DMS 273 (cell line): ENCODE results near the gene NRP2.

ENCODE experiments used
- DNase-seq: peaks from one replicate; lab custom pipeline; 2025; ENCODE audit not compliant: unreplicated experiment; lab: John Stamatoyannopoulos, UW

The NRP2 gene

DNA sequence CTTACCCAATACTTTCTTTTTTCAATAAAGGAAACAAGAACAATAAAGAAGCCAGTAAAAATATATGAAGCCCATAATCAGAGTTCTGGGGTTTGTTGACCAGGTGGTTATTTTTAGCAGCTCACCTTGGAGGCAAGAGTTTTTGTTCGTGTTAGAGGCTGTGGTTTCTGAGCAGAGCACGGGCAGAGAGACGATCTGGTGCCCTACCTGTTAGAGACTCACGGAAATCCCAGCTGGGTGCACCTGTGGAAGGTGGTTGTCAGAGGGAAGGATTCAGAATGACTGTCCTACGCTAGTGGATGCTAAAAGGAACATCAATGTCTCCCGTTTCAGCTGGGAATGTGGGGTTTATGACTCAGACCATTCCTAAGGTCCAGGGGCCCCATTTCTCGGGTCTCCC, 87.6 kb downstream of the NRP2 start:
- DNase-seq: no peak

DNA sequence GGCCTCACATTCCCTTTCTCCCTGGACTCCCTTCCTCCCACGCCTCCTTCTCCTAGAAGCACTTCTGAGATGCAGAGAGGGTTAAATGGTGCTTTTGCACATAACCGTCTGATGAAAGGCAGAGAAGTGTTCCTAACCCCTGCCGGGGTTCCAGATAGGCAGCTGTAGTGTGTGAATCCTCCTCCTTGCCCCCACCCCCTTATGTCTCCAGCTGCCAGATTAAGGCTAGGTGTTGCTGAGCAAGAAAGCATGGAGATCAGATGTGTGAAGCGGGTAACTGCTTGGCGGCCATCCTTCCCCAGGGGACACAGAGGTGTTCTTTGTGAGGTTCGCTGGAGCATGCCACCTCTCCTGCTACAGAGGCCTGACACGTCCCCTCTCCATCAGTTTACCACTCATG, 88.3 kb downstream of the NRP2 start:
- no peak for DNase-seq

DNA sequence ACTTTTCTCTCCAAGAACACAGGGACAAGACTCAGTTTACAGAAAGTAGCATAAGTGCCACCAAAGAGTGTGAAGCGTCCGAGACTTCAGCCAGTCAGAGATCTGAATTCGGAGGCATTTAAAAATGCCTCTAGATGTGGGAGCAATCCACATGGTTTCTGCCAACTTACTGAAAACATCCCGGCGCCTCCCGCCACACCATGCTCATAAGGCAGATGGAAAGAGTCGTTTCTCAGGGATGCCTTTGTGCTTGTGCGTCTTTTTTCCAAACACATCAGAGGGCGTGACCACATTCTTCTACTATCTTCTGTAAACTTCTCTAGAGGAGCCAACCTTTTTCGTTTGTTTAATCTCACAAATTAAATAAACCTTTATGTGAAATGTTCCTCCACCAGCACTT, 88.7 kb downstream of the NRP2 start:
- no peak for DNase-seq

DNA sequence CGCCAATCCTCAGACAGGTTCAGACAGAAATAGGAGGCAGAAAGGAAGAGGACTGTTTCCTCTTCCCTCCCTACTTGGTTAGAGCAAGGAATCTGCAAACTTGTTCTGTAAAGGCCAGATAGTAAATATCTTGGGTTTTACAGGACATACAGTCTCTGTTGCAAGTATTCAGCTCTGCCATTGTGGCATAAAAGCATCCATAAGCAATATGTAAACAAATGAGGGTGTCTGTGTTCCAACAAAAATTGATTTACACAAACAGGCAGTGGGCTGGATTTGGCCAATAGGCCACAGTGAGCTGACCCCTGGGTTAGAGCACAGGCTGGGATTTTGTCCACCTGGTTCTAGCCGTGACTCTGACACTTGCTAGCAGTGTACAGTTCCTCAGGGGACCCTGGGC, 89.4 kb downstream of the NRP2 start:
- DNase-seq: no peak

DNA sequence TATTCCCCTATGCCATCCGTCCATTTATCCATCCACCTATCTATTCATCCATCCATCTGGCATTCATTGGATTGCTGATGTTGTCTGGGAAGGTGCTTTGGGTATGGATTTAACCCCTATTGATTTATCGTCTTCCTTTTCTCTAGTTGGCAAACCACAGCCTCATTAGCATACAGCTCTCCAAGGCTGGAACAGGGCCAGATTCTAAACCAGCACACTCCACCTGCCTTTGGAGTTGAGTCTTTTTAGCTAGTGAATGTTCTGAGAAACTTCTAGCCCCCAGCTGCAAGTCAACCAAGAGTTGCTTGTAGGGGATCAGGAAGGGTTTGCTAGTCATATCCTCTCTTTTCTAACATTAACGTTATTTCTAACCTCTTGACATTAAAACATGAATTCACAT, 90.7 kb downstream of the NRP2 start:
- peak; percentile 76 for DNase-seq

DNA sequence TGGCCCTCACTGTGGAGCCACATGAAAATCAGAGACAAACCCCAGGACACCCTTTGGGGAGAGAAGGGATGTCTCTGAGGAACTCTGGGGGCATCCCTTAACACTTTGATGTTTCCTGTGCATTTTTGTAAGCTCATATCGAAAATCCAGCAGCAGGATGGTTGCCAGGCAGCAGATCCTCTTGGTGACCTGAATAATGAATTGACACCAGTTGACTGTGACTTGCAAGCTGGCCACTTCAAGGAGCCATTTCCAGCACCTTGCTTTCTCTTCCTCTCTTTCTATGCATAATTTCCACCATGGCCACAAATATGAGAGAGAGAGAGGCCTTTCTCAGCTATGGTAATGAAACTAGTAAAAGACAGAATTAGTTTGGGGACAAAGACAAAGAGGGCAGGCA, 91.7 kb downstream of the NRP2 start:
- no peak for DNase-seq

DNA sequence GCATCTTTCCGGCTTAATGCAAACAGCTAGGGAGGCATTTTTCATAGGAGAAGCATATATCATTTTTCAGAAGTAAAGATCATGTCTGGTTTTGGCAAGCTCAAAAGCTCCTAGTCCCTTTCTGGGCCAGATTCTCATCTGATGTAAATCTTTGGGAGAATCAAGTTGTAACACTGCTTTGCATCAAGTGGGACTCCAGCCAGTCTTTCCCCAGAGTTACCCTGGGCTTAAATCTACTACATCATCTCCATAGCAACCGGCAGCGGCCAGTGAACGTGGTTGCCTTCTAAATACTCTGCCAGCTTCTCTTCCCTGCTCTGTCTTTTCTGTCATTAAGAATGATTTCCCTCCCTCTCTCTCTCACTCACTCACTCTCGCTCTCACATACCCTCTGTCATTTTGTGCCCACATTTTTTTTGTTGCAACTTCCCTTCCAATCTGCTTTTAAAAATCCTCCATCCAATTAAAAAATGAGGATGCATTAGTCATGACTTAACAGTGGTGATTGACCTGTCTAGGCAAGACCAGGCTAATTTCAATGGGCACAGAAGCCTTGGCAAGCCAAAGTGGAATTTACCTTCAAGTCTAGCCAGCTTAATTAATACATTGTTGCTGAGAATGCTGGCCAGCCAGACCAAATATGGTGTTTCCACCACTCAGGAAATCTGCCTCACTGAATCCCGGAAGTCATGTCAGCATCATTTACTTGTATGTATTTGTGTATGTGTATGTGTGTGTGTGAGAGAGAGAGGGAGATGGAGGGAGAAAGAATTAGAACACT, 93.0 kb downstream of the NRP2 start:
- peak; percentile 78 for DNase-seq

DNA sequence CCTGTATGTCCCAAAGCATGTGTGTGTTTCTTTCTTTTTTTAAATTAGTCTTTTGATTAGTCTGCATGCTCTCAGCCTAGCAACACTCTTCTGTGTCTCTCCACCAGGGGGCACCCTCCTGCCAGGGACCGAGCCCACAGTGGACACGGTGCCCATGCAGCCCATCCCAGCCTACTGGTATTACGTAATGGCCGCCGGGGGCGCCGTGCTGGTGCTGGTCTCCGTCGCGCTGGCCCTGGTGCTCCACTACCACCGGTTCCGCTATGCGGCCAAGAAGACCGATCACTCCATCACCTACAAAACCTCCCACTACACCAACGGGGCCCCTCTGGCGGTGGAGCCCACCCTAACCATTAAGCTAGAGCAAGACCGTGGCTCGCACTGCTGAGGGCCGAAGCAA, 93.8 kb downstream of the NRP2 start:
- peak; percentile 53 for DNase-seq

DNA sequence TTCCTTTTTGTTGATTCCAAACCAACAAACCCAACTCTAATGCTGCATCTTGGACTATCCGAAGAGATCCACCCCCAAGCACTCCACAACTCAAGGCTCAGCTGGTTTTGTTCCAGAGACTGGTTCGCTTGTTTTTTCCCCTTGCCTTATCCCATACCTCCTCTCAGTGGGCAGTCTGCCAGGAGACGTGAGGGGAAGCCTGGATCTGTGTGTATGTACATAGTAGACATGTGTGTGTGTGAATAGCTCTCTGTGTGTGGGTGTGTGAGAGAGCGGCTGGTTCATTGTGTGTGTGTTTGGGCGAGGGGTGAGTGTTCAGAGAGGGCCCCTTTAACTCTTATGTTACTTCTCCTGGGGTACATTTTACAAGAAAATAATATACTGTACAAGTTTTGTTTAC, 94.4 kb downstream of the NRP2 start:
- DNase-seq: peak; percentile 19

DNA sequence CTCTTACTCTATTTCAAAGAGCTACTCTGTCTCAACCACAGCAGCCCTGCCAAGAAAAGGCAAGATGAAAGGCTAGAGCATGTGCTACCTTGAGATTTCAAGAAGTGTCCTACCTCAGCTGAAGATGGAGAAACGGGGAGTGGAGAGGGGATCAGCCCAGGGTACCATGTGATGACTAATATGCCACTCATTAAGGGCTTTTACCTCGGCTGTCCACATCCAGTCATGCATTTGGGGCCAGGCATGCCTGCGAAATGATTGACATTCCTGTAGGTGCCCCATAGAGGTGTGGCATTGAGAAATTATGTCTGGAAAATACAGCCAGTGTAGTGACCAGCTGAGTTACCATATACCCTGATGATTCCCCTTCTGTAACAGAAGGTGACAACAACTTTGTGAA, 96.1 kb downstream of the NRP2 start:
- no peak for DNase-seq

DNA sequence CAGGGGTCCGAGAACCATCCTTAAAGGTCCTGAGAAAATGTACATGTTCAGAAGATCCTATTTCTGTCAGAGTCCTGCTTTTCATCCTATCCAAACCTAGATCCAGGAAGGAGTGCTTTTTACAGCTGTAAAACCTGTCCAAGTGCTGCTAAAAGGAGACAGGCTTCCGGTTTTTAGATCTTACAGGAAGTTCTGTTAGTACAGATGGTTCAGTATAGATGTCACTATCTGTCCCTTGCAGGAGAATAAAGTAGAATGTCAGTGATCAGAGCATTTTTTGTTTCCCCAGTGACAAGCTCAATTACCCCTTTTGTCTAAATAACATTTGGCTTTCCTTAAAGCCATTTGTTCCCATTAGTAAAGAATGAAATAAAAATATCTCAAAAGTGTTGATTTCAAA, 98.3 kb downstream of the NRP2 start:
- DNase-seq: no peak

DNA sequence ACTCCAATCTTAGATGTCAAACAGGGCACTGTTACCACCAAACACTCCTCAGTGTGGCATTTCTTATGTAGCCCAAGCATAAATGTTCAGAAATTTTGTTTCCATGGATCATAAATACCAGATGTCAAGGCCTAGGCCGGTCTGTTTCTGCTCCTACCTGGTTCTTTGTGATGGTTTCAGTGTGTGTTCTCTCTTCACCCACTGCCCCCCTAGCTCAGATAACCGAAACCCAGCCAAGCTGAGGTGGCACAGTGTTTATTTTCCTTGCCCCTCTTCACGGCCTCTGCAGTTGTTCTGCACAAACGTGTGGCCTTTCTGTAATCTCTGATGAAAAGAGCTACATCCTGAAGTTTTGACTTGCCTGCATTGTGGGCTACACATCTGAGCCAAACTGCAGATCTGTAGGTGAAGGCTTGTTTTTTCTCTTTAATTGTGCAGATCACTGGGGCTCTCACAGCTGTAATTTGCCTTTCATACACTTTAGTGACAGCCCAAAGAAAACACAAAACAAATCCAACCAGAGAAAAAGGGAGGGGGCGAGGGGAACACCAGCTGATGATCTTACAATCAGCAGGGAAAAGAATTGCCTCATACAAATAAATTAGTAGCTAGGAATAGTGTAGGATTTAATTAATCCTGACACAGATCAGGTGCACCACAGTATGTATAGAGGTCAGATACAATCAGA, 99.1 kb downstream of the NRP2 start:
- DNase-seq: no peak

DNA sequence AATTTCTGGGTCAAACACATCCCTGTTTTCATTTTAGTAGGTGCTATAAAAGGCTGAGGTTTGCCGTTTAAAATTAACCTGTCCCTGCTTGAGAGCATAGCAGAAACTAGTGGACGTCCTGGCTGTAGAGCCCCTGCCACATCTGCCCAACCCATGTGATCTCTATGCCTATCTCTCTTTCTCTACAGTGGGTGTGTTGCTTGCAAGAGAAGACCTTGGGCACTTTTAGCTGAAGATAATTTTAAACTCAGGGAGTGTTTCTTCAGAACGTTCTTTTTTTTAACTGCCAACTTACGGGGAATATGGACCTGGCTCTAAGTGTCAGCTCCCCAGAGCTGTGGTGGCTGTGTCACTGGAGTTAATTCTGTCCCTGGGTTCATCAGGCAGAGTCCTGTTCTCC, 100.6 kb downstream of the NRP2 start:
- DNase-seq: no peak

DNA sequence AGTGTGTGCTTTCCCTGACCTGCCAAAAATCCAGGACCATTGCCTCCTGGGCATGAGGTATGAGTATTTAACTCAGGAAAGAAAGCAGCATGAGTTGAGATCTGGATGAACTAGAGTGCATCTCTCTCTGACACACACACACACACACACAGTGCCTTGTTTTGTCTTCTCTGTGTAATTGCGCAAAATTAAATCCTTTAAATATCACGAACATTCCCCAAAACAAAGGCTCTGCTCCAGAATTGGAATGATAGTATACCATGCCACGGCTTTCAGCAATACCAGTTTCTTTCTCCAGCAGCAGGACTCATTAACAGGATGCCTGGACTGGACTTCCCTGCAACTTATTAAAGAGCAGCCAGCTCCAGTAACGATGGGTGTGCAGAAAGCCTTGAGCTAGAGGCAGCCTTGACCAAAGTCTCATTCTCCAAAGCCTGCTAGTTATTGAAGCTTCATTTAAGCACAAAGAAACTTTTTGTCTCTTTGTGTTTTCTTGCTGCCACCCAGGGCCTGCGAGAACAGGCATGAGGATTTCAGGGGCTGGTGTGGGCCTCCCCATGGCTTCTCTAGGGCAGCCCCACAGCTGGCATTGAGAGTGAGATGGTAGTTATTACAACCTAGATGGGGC, 101.7 kb downstream of the NRP2 start:
- no peak for DNase-seq

DNA sequence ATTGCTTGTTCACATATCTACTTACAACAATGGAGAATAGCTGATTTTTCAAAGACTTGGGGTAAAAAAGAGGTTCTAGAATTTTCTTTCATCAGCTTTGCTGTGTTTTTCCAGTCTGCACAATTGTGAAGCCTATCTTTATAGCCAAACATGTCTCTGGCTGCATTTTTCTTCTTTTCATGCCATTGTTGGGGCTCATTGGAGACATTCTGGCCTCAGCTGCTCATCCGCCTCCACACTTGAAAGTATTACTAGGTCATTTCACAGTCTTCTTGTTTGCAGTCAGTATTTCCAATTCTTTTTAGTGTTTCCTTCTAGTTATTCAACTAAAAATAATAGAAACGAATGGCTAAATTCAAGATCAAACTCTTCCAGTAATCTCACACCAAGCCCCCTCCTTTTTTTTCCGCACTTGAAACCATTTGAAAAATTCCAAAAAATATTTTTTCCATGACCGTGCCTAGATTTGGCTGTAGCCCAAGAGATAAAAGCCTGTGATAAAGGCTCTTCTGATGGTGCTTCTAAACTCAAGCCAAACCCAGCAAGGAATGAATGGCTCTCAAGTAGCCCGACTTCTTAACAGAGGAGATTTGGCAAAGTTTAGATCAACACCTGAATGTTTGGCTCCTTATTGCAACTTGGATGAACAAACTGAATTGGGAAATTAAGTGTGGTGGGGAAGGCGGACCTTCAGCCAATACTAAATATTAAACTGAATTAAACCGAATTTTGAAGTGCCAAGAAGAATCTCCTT, 103.4 kb downstream of the NRP2 start:
- no peak for DNase-seq

DNA sequence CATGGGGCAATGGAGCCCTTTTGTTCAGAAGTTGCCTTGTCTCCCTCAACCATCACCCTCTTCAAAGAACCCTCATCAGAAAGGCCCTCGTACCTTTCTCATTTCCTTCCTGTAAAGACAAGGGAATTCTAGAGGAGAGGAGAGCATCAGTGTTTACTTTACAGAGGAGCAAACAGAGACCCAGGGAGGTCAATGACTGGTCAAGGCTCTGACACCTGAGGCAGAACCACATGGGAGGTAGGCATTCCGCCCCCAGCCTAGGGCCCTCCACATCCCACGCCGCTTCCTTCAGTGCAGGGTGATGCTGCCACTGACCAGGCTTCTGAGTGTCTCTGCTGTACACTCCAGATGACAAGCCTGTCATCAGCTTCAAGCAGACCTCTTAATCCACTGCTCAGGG, 104.7 kb downstream of the NRP2 start:
- DNase-seq: no peak

DNA sequence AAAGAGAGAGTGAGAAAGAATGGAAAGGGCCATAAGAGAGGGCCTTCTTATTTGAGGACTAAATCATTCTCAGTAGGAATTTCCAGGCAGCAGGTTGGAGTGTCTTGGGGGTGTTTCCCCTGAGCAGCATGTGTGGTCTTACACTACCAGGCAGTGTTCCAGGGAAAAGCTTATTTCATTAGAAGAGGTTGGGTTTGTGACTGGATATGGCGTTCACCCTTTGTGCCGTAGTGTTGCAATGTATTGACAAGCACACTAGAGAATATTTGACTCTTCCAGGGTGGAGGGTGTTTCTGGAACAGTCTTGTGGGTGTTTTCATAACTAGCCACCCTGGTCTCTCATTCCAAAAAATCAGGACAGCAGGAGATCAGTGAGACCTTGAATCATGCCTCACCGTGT, 105.5 kb downstream of the NRP2 start:
- no peak for DNase-seq

DNA sequence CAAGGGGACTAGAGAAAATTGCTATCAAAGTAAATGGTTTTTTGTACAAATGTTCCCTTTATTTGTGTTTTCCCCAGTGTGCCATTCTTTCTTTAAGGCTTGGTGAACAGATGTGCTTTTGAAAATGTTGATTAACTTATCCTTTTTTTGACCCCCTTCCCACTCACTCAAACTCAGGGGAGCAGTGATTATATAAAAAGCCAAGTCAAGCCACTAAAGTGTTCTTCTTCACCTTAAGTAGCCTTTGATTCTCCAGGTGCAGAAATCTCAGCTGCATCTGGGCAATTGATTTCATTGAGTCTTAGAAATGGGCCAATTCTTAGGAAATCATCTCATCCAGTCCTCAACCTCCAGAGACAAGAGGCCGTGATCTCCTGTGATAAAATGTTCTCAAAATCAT, 107.6 kb downstream of the NRP2 start:
- no peak for DNase-seq

DNA sequence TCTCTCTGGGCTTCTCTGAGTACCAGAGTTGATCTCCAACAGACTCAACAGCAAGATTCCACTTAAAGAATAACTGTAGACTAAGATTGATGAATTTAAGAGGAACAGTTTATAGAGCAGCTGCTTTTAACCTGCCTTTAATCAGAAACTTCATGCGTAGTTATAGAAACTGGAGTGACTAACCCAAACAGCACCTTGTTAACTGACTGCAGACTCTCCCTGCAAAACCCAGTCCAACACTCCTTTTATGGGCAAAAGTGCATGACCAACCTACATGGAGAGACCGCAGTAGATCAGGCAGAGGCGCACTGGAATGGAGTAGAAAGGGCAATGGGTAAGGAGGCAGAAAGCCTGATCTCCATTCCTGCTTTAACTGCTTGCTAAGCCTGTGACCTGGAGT, 110.6 kb downstream of the NRP2 start:
- DNase-seq: no peak

DNA sequence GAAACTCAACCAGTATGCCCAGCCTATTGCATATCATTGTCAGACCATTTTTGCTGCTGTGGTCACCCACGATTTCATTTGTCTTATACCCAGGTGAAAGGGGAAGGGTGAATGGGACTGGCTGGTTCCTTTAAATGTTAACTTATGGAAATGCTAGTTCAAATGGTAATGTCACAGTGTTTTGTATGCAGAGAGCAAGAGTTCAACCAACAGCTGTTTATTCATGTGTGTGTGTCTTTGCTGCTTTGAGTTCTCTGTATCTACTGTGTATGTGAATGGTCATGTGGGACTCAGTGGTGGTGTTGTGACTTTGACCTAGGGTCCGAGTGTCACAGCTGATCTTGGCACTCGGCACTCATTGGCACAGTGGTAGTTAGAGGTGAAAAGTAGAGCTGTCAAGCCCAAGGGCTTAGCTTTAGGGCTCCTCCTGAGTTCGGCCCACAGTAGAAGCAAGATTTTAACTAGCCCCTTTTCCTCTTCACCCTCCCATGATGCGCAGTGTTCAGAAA, 114.6 kb downstream of the NRP2 start:
- DNase-seq: no peak

DNA sequence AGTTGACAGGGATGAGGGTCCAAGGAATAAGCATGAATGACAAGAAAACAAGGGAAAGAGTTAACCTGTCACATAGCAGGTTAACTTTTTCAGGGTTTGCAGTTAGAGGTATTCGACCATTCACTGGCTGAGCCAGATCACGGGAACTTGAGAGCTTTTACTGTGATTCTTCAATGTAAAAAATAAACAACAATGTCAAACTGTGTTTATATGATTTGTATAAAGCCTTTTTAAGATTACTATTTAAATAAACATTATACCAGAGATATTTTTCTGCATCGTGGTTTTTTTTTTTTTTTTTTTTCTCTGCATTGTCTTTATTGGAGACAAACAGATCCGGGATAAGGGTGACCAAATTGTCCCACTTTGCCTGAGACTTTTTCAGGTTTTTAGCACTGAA, 115.6 kb downstream of the NRP2 start:
- no peak for DNase-seq
